CD4-positive, alpha-beta memory T cell (primary cell): ENCODE measurements around the gene GPR18. TPM values are rescaled to one million over a fixed set of nuclear protein-coding genes. Genes with fewer than 3 reads are reported as not detected.

Source experiments
- CTCF ChIA-PET: fragments of 350-600 bp; sonication (Branson Sonifier 250); formaldehyde crosslinking; loops from one replicate; lab custom pipeline; 2021; ENCODE audit warnings: inconsistent platforms; ENCODE audit not compliant: partially characterized antibody; lab: Charles Lee
- POLR2A ChIA-PET: fragments of 350-600 bp; sonication (Branson Sonifier 250); formaldehyde crosslinking; loops from one replicate; lab custom pipeline; 2021; ENCODE audit not compliant: partially characterized antibody; lab: Charles Lee
- DNase-seq, 5 donors: peaks; one replicate each; pipeline versions ENCODE4 v3.0.0 to v3.0.0-alpha.2; 2020 to 2022; ENCODE audit warnings: mixed read lengths in 1 of 5
- H3K27ac ChIP-seq: one replicate; pipeline ENCODE4 v1.7.0; 2013; ENCODE audit warnings: low read depth, low read length
- H3K27me3 ChIP-seq: 2 replicates; pipeline ENCODE4 v1.7.0; 2013; ENCODE audit warnings: mild to moderate bottlenecking, low read length, moderate library complexity; ENCODE audit not compliant: insufficient read depth
- H3K36me3 ChIP-seq: 2 replicates; pipeline ENCODE4 v1.7.0; 2013; ENCODE audit warnings: mild to moderate bottlenecking, low read length, moderate library complexity; ENCODE audit not compliant: insufficient read depth
- H3K4me1 ChIP-seq: 2 replicates; pipeline ENCODE4 v1.7.0; 2013; ENCODE audit warnings: mild to moderate bottlenecking, low read length, moderate library complexity; ENCODE audit not compliant: insufficient read depth
- H3K4me3 ChIP-seq, 2 donors: one replicate each; pipeline ENCODE4 v1.7.0; 2013; ENCODE audit warnings: low read length in 2 of 2, mild to moderate bottlenecking in 1 of 2
- H3K9me3 ChIP-seq, 2 donors: one replicate each; pipeline ENCODE4 v1.7.0; 2013; ENCODE audit warnings: low read length in 2 of 2, control low read depth in 1 of 2; ENCODE audit not compliant: control insufficient read depth in 1 of 2
- H3K27ac Mint-ChIP-seq, 7 donors: one replicate each; pipeline ENCODE4 v1.8.0; 2020 to 2021; ENCODE audit warnings: mixed read lengths in 7 of 7, mild to moderate bottlenecking in 6 of 7, inconsistent platforms in 3 of 7, moderate library complexity in 3 of 7
- H3K27me3 Mint-ChIP-seq, 2 donors: one replicate each; pipeline ENCODE4 v1.8.0; 2020 to 2021; ENCODE audit warnings: mixed read lengths in 2 of 2
- H3K36me3 Mint-ChIP-seq, 2 donors: one replicate each; pipeline ENCODE4 v1.8.0; 2020 to 2021; ENCODE audit warnings: mixed read lengths in 2 of 2, inconsistent platforms in 1 of 2, mild to moderate bottlenecking in 1 of 2
- H3K4me1 Mint-ChIP-seq, 4 donors: one replicate each; pipeline ENCODE4 v1.8.0; 2020 to 2021; ENCODE audit warnings: mixed read lengths in 4 of 4, mild to moderate bottlenecking in 1 of 4
- H3K4me3 Mint-ChIP-seq, 8 donors: one replicate each; pipeline ENCODE4 v1.8.0; 2020 to 2021; ENCODE audit warnings: mixed read lengths in 8 of 8, mild to moderate bottlenecking in 7 of 8, moderate library complexity in 6 of 8, inconsistent platforms in 3 of 8
- H3K9me3 Mint-ChIP-seq, 8 donors: one replicate each; pipeline ENCODE4 v1.8.0; 2020 to 2021; ENCODE audit warnings: mixed read lengths in 8 of 8, mild to moderate bottlenecking in 5 of 8, inconsistent platforms in 3 of 8, moderate library complexity in 1 of 8
- intact Hi-C: fragments of 100-400 bp; cut with micrococcal nuclease; formaldehyde crosslinking; loops from one replicate; pipeline ENCODE4 v1.15.1; 2023
- polyA plus RNA-seq, 2 donors: library from polyadenylated mRNA; unstranded; fragments of 300-500 nt; fragmentation: Illumina TruSeq; gene quantifications; one replicate each; pipeline ENCODE4 v1.2.3, GENCODE V29; 2021
- total RNA-seq, 2 experiments: library from RNA; stranded (reverse); gene quantifications; one replicate each; pipeline ENCODE4 v1.2.3, GENCODE V29; 2021

Gene GPR18
- total and polyA plus RNA-seq, 4 experiments from 2014 or later, result 21.5 to 29.5 (median 22.9) TPM

DNA sequence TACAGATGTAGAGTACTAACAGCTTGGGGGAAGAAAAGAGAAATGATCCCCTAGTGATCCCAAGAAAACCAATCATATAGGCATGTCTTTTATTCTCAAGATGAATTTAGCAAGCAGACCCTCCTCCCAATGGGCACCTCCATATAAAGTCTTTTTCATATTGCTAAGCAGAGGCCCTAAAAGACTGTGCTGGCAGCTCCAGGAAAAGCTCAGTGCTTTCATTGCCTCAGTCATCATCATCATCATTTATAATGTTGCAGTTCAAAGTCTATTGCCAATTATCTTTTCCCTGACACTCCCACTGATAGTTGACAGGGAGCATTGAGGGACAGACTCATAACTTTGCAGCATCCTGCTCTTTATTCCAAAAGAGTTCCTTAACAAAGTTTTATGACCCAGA, 36.0 kb upstream of the GPR18 start:
- peaks cover 44 to 71% of the 10 kb centered on the region in 2 donors for H3K36me3 Mint-ChIP-seq
- POLR2A ChIA-PET, result interaction anchor here (0.8 to 19.6 kb wide), 14 partner anchors 11 to 362 kb away, joined by 3 to 406 read pairs (median 5); partner anchors contain the start of genes GPR18, GPR183 and UBAC2
- Histone ChIP-seq H3K27ac (peak overlapping the region; percentile 46), H3K36me3 (peaks cover 30% of the 10 kb centered on the region), H3K9me3 (no peaks in the 10 kb centered on the region), H3K4me3 (no peak overlapping the region), H3K27me3 (no peaks in the 10 kb centered on the region), H3K4me1 (peaks cover 95% of the 10 kb centered on the region)
- CTCF ChIA-PET, result interaction anchor here (0.9 to 2.9 kb wide), 11 partner anchors 8 to 143 kb away, joined by 3 to 19 read pairs (median 6); no protein-coding TSS in a partner anchor
- H3K4me1 Mint-ChIP-seq, result peaks cover 62 to 94% (median 76%) of the 10 kb centered on the region in 4 donors
- no peak for DNase-seq
- peak overlapping the region; percentile 19 to 93 (median 81) for H3K27ac Mint-ChIP-seq
- H3K9me3 Mint-ChIP-seq, result no peaks in the 10 kb centered on the region
- H3K27me3 Mint-ChIP-seq, result no peaks in the 10 kb centered on the region
- intact Hi-C loops, result no loop called here
- peak overlapping the region in 5 of 8 donors; percentile 6 to 73 (median 49) for H3K4me3 Mint-ChIP-seq

GRCh38 chr13:99293178-99293577, 35.0 kb upstream of the GPR18 start:
- Histone ChIP-seq H3K27ac (peak overlapping the region; percentile 46), H3K9me3 (no peaks in the 10 kb centered on the region), H3K4me3 (no peak overlapping the region), H3K36me3 (peaks cover 30% of the 10 kb centered on the region), H3K27me3 (no peaks in the 10 kb centered on the region), H3K4me1 (peaks cover 95% of the 10 kb centered on the region)
- DNase-seq, result no peak
- Mint-ChIP-seq H3K27ac (peak overlapping the region; percentile 80 to 94 (median 88)), H3K27me3 (no peaks in the 10 kb centered on the region), H3K4me1 (peaks cover 65 to 96% (median 78%) of the 10 kb centered on the region in 4 donors), H3K36me3 (peaks cover 40 to 72% of the 10 kb centered on the region in 2 donors), H3K9me3 (no peaks in the 10 kb centered on the region), H3K4me3 (peak overlapping the region in 6 of 8 donors; percentile 3 to 73 (median 35))
- CTCF ChIA-PET, result interaction anchor here (0.9 to 3.3 kb wide), 10 partner anchors 9 to 143 kb away, joined by 3 to 19 read pairs (median 6); no protein-coding TSS in a partner anchor
- intact Hi-C loops, result no loop called here
- POLR2A ChIA-PET, result interaction anchor here (0.5 to 19.6 kb wide), 19 partner anchors 11 to 144 kb away, joined by 3 to 406 read pairs (median 5); partner anchors contain the start of genes GPR18, GPR183 and UBAC2

GRCh38 chr13:99290894-99291293, 32.7 kb upstream of the GPR18 start:
- POLR2A ChIA-PET, result interaction anchor here (0.6 to 19.6 kb wide), 6 partner anchors 8 to 92 kb away, joined by 3 to 406 read pairs (median 21); partner anchors contain the start of gene GPR183
- Mint-ChIP-seq H3K36me3 (peaks cover 28 to 62% of the 10 kb centered on the region in 2 donors), H3K27me3 (no peaks in the 10 kb centered on the region), H3K4me1 (peaks cover 65 to 97% (median 81%) of the 10 kb centered on the region in 4 donors), H3K27ac (peak overlapping the region; percentile 88 to 96 (median 94)), H3K9me3 (no peaks in the 10 kb centered on the region), H3K4me3 (peak overlapping the region in 7 of 8 donors; percentile 43 to 76 (median 59))
- Histone ChIP-seq H3K9me3 (no peaks in the 10 kb centered on the region), H3K36me3 (peaks cover 28% of the 10 kb centered on the region), H3K27me3 (no peaks in the 10 kb centered on the region), H3K27ac (no peak overlapping the region), H3K4me1 (peaks cover 95% of the 10 kb centered on the region), H3K4me3 (no peak overlapping the region)
- peak in 4 of 5 donors; percentile 49 to 68 (median 56) for DNase-seq
- CTCF ChIA-PET, result interaction anchor here (1.4 to 3.3 kb wide), 2 partner anchors 9 to 21 kb away, joined by 3 to 16 read pairs; no protein-coding TSS in a partner anchor
- intact Hi-C loops, result loop anchor here (1.0 to 2.0 kb wide), 2 partner anchors 11 to 16 kb away; partner anchors contain the start of gene GPR183

GRCh38 chr13:99289674-99290337, 31.6 kb upstream of the GPR18 start:
- H3K4me1 Mint-ChIP-seq, result peaks cover 60 to 97% (median 81%) of the 10 kb centered on the region in 4 donors
- intact Hi-C loops, result loop anchor here (2.0 to 10.0 kb wide), 2 partner anchors 17 to 315 kb away; partner anchors contain the start of genes CLYBL and GPR183

DNA sequence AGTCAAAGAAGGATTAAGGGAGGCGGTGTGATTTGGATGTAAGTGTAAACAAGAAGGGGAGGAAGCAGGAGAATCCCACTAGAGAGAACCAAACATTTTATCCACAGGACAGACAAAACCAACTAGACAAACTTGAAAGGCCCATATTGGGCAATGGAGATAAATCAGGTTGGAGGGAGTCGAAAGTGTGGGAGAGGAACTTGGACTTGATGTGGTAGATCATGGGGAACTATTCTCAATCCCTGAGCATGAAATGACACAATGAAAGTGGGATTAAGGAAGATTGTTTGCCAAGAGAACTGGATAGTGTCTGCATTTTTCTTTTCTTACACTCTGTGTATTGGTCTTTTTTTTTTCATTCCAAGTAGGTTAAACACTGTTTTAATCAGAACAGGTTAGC, 31.1 kb upstream of the GPR18 start:
- Mint-ChIP-seq H3K36me3 (peaks cover 15 to 50% of the 10 kb centered on the region in 2 donors), H3K4me3 (peak overlapping the region in 7 of 8 donors; percentile 21 to 84 (median 70)), H3K4me1 (peaks cover 65 to 100% (median 84%) of the 10 kb centered on the region in 4 donors), H3K27me3 (no peaks in the 10 kb centered on the region), H3K9me3 (no peaks in the 10 kb centered on the region), H3K27ac (peak overlapping the region; percentile 88 to 95 (median 93))
- peaks cover 14% of the 10 kb centered on the region for H3K36me3 ChIP-seq
- intact Hi-C loops, result loop anchor here (10.0 kb wide), 1 partner anchor 316 kb away; the partner anchor contains the start of gene CLYBL
- H3K27me3 ChIP-seq, result no peaks in the 10 kb centered on the region
- peaks cover 95% of the 10 kb centered on the region for H3K4me1 ChIP-seq
- peak overlapping the region; percentile 20 for H3K27ac ChIP-seq
- no peaks in the 10 kb centered on the region for H3K9me3 ChIP-seq
- ChIA-PET POLR2A (interaction anchor here (0.7 to 8.2 kb wide), 13 partner anchors 9 to 145 kb away, joined by 3 to 159 read pairs (median 7); partner anchors contain the start of gene GPR183), CTCF (interaction anchor here (0.7 to 12.4 kb wide), 7 partner anchors 9 to 147 kb away, joined by 3 to 139 read pairs (median 5); no protein-coding TSS in a partner anchor)
- H3K4me3 ChIP-seq, result no peak overlapping the region
- DNase-seq, result no peak

More at GRCh38 chr13:99289674-99290337, 31.6 kb upstream of the GPR18 start:
- peaks cover 17% of the 10 kb centered on the region for H3K36me3 ChIP-seq
- CTCF ChIA-PET, result interaction anchor here (1.6 to 12.4 kb wide), 5 partner anchors 10 to 146 kb away, joined by 5 to 139 read pairs (median 15); no protein-coding TSS in a partner anchor
- Mint-ChIP-seq H3K27ac (peak overlapping the region; percentile 88 to 95 (median 93)), H3K27me3 (no peaks in the 10 kb centered on the region), H3K4me3 (peak overlapping the region in 7 of 8 donors; percentile 29 to 83 (median 64)), H3K36me3 (peaks cover 17 to 53% of the 10 kb centered on the region in 2 donors), H3K9me3 (no peaks in the 10 kb centered on the region)
- H3K4me1 ChIP-seq, result peaks cover 95% of the 10 kb centered on the region
- no peaks in the 10 kb centered on the region for H3K27me3 ChIP-seq
- no peak overlapping the region for H3K4me3 ChIP-seq
- no peaks in the 10 kb centered on the region for H3K9me3 ChIP-seq
- peak overlapping the region; percentile 20 for H3K27ac ChIP-seq
- POLR2A ChIA-PET, result interaction anchor here (0.9 to 7.8 kb wide), 6 partner anchors 10 to 25 kb away, joined by 3 to 159 read pairs (median 8); partner anchors contain the start of gene GPR183
- peak in 4 of 5 donors; percentile 51 to 78 (median 56) for DNase-seq

- Histone ChIP-seq H3K4me1 (peaks cover 95% of the 10 kb centered on the region), H3K9me3 (no peaks in the 10 kb centered on the region), H3K27me3 (no peaks in the 10 kb centered on the region), H3K4me3 (no peak overlapping the region), H3K36me3 (peaks cover 6% of the 10 kb centered on the region), H3K27ac (peak overlapping the region; percentile 18)
- H3K36me3 Mint-ChIP-seq, result peaks cover 4 to 39% of the 10 kb centered on the region in 2 donors
- H3K9me3 Mint-ChIP-seq, result no peaks in the 10 kb centered on the region
- peak overlapping the region; percentile 33 to 84 (median 60) for H3K4me3 Mint-ChIP-seq
- H3K27me3 Mint-ChIP-seq, result no peaks in the 10 kb centered on the region
- POLR2A ChIA-PET, result interaction anchor here (0.9 to 8.2 kb wide), 13 partner anchors 8 to 147 kb away, joined by 3 to 159 read pairs (median 7); partner anchors contain the start of gene GPR183
- peaks cover 65 to 100% (median 81%) of the 10 kb centered on the region in 4 donors for H3K4me1 Mint-ChIP-seq
- no peak for DNase-seq
- CTCF ChIA-PET, result interaction anchor here (1.1 to 12.4 kb wide), 6 partner anchors 10 to 148 kb away, joined by 3 to 139 read pairs (median 8); no protein-coding TSS in a partner anchor
- peak overlapping the region; percentile 88 to 95 (median 89) for H3K27ac Mint-ChIP-seq
- intact Hi-C loops, result loop anchor here (10.0 kb wide), 1 partner anchor 317 kb away; the partner anchor contains the start of gene CLYBL
Observed at GRCh38 chr13:99288089-99288488, 29.9 kb upstream of the GPR18 start.
